Renal pelvis (tissue), 4 donors: ENCODE measurements around the gene ZNRF3. TPM values are rescaled to one million over a fixed set of nuclear protein-coding genes. Genes with fewer than 3 reads are reported as not detected.
"Not testable (repeated sequence)": the region's sequence is repeated elsewhere in the genome, so short reads cannot be mapped to it uniquely, and the experiment has no call there.

Experiments
- DNase-seq: peaks from one replicate; pipeline ENCODE4 v3.0.0-alpha.2; 2013
- polyA plus RNA-seq, 3 donors: library from polyadenylated mRNA; unstranded; fragments of 120-200 nt; gene quantifications; one replicate each; pipeline ENCODE4 v1.2.1, GENCODE V29; 2013; ENCODE audit not compliant: insufficient read length in 3 of 3

Gene ZNRF3
- polyA plus RNA-seq, 3 donors = 28.2 to 32.2 (median 31.5) TPM

DNA sequence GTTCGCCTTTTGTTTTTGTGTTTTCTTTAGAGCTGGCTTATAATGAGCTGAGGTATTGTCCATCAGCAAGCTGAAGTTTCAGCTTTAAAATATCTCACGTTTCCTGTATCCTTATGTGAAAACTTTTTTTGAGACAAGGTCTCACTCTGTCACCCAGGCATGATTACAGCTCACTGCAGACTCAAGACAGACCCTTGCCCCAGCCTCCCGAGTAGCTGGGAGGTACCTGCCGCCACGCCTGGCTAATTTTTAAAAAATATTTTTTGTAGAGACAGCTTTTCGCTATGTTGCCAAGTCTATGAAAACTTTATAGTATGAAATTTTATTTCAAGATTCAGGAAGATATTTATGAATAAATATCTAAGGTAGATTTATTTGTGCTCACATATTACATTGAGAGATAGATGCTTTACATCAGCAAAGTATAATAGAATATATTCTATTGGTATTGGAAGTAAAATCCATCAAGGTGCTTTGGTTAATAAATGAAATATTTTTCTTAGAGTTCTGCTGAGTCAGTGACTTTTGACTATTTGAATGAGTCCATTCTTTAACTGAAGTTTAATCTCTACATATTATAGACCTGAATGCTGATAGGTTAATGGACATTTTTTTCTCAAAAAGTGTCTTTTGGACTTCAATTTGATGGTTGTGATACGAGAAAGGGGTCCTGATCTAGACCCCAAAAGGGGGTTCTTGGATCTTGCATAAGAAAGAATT, 199.6 kb downstream of the ZNRF3 start:
- DNase-seq = no peak

DNA sequence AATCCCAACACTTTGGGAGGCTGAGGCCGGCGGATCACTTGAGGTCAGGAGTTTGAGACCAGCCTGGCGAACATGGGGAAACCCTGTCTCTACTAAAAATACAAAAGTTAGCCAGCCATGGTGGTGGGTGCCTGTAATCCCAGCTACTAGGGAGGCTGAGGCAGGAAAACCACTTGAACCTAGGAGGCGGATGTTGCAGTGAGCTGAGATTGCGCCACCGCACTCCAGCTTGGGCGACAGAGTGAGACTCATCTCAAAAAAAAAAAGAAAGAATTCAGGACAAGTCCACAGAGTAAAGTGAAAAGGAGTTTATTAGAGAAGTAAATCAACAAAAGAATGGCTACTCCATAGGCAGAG, 200.2 kb downstream of the ZNRF3 start:
- DNase-seq = not testable (repeated sequence)

DNA sequence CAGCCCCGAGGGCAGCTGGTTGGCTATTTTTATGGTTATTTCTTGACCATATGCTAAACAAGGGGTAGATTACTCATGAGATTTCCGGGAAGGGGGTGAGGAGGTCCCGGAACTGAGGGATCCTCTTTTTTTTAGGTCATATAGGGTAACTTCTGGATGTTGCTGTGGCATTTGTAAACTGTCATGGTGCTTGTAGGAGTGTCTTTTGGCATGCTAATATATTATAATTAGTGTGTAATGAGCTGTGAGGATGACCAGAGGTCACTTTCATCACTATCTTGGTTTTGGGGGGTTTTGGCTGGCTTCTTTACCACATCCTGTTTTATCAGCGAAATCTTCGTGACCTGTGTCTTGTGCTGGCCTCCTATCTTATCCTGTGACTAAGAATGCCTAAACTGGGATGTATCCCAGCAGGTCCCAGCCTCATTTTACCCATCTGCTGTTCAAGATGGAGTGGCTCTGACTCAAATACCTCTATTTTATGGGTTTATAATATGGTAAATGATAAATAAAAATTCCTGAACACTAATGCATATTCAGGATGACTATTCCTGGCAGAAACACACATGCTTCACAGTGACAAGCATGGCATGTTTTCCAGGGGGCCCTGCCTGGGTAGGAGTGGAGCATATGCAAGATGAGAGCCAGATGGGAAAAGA, 200.7 kb downstream of the ZNRF3 start:
- no peak for DNase-seq

DNA sequence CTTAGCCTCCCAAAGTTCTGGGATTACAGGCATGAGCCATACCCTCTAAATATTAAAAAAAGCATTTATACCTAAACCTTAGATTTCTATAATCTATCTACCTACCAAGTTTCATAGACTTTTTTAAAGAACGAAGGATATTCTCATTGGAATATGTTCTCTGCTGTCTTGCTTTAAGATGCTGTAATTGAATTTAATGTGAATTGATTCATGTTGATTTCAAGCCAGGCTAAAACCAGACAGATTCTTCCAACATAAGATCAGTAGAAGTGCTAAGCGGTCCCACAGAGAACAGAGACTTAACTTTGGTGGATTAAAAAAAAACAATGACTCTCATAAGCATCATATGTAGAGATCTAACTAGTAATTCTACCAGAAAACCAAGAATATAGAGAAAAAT, 203.6 kb downstream of the ZNRF3 start:
- no peak for DNase-seq

DNA sequence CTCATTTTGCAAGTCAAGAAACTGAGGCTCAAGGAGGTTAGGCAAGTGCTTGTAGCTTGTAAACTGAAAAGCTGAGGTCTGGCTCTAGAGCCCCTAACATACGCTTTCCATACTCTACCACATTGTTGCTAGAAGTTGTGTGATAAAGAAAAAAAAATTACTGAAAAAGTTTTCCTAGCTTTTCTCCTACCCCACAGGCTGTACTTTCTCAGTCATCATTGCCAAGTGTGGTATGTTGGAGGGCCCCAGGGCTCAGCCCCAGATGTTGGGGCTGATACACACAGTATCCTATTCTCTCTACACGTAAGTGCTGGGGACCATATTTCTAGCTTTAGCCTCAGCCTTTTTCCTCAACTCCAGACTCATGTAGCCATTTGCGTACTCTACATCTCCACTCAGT, 205.4 kb downstream of the ZNRF3 start:
- no peak for DNase-seq

DNA sequence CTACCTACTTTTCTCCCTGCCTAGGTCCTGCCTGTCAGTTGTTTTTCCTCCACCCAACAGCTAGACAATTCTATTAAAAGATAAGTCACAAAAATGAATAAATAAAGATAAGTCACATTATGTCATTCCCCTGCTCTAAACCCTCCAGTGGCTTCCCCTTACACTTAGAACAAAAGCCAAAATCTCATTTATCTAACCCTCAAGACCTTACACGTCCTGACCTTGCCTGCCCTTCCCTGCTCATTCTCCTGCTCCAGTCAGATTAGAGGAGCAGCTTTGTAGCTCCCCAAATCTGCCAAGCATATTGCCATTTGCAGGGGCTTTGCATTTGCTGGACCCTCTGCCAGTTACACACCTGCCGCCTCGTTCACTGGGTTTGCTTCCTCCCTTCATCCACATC, 206.1 kb downstream of the ZNRF3 start:
- DNase-seq = no peak

DNA sequence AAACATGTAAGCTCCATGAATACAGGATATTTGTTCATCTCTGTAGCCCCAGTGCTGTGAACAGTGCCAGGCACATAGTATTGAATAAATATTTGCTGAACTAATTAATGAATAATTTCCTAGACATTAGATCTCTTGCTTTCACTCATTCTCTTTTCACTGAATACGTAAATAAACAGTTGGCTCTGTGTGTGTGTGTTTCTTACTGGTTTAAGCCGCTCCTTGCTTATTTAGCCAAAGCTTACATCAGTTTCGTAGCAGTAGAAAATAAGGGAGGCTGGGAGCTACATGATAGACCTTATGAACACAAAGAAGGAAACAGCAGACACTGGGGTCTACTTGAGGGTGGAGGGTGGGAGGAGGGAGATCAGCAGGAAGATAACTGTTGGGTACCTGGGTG, 206.7 kb downstream of the ZNRF3 start:
- no peak for DNase-seq

DNA sequence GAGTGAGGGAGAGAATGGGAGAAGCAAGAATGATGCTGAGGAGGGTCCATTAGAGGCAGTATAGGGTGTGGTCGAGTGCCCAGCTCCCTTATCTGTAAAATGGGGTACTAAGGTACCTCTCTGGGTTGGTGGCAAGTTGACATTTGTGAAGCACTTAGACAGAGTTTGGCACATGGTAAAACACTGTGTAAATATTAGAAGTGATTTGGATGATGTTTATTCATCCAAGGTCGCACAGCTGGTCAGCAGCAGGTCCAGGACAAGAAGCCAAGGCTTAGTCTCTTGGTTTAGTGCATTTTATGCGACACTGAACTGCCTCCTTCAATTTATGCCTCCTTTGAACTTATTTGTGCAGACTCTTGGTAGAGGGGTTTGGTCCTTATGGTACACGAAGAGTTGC, 208.9 kb downstream of the ZNRF3 start:
- no peak for DNase-seq

DNA sequence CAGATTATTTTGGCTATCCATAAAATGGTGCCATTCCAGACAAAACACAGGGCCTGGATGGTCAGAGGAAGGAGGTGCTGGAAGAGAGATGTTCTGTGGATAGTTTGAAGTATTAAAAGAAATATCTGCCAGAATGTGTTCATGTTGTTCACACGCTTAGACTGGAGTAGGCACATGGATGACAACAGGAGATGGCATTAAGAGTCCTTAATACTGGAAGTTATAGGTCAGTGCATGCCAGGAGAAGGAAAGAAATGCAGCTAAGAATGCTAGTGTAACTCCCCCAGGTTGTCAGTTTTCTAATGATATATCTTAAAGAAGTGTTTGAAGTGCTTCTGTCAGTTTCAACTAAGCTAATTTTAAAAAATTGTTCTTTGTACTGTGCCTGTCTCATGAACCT, 209.7 kb downstream of the ZNRF3 start:
- no peak for DNase-seq

DNA sequence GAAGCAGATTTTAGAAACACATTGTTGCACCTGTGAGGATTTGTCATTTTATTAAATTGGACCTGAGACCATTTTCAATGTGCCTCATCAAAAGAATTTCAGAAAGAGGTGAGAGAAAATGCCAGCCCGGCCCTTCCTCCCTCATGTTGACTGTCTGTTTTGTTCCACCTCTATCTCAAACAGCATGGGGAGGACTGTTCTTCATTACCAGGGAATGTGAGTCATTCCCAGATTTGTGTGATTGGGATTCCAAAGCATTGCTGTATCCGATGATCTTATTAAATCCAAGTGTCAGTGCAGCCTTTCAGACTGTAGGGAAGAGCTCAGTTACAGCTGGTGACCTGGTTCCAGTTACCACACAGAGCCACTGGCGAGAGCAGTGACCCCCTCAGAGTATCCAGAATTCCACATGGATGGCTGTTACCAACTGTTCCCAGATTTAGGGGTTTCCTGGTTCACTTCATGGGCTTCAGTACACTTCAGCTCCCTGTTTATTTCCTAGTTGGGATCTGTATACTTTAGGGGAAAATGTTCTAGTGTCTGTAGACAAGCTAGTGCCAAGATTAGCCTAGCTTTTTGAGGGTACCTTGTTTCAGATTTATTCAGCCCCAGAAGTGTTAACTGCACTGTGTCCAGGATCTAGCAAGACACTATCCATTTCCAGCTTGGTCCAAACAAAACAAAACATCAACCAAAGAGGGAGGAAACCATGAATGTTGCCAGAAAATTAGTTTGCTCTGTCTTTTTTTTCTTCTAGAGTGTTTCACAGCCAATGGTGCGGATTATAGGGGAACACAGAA, 210.3 kb downstream of the ZNRF3 start:
- peak; percentile 65 for DNase-seq

DNA sequence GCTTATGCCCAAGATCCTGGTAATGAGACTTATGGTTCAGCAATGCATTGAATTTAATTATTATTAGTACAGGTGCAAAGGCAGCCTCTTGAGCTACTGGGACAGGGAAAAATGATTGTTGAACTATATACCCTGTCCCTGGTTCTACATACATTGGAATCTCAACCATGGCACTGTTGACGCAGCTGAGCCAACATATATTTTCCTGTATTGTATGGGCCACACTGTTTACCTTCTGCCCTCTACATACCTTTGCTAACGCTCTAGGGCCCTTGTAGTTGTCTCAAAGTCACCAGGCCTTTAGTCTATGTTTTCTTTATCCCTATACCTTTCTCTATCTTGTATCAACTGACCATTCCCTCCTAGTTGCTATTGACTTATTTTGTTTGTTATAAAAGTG, 212.1 kb downstream of the ZNRF3 start:
- DNase-seq = no peak

DNA sequence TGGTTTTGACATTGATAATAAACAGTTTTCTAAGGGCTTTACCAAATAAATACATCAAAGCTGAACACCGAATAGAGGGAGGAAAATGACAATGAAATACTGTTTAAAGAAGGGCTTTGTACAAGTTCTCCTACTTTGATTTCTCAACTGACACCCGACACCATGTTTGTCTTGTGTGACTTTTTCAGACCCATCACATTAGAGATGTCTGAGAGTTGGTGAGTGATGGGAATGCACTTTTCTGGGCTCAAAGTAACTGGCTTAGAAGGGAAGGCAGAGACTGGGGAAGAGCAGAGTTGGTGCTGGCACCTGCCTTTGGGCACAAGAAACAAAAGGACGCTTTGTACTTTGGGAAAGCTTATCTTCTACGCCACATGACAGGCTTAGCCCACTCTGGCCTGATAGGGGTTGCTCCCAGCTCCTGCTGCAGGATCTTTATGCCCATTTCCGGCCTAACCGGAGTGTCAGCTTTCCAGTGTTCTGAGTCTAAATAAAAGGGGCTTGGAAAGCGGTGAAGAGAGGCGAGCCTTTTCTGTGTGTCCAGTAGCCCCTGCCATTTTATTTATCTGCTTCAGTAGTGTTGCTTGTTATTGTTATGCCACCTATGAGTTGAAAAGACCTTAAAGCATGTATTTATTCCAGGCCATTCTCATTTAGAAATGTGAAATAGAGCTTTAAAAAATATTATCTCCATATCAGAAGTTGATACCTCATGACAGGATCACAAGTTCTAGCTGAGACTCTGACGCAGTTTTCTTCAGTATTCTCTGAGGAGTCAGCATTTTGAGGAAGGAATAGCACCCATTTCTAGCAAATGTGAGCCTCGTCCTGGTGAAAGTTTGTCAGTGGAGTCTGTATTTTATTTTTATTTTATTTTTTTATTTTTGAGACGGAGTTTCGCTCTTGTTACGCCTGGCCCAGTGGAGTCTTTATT, 213.6 kb downstream of the ZNRF3 start:
- peak; percentile 72 for DNase-seq

DNA sequence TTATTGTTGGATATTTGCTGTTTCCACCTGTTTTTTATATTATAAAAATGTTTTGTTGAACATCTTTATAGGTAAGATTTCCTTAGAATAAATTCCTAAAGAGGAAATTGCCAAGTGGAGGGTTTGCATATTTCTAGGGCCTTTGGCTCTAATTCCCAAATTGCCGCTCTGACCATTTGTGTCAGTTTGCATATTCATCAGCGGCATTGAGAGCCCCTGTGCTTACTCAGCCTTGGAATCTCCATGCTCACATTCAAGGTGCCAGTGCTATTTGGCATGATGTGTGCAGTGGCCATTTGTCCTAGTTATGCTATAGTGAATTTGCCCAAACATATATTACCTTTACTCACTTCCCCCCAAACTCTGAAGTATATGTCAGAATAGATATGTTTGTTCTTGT, 214.9 kb downstream of the ZNRF3 start:
- DNase-seq = no peak

DNA sequence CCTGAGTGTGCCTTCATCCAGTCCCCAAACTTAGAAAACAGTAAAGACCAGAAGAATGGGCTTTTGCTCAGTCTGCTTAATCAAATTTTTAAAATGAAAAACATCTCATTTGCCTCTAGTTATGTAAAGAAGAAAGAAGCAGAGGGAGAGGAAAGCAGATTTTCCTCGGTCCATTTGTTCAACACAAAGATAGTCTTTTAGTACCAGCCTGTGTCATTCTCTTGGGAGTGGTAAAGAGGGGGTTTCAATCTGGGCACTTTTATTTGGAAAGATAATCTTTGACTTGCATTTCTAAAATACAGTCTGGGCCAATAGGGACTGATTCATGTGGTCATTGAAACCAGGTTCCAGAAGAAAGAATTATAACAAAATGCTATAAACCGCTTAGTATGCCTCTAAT, 218.9 kb downstream of the ZNRF3 start:
- no peak for DNase-seq

DNA sequence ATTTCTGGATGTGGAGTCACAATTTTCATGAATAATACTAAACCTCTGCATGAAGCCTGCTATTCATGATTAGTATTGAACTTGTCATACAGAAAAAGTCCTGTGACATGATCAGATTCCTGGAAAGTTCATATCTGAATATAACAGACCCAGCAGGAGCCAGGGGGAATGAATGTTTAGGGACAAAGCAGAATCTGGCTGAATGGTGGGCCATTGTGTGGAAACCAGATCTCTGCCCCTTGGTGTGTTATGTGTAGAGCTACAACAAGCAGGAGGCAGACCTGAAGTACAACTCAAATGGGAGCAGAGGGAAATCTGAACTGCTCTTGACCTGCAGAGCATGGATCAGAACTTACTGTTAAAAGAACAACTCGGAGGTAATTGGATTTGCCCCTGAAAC, 219.7 kb downstream of the ZNRF3 start:
- DNase-seq = no peak

DNA sequence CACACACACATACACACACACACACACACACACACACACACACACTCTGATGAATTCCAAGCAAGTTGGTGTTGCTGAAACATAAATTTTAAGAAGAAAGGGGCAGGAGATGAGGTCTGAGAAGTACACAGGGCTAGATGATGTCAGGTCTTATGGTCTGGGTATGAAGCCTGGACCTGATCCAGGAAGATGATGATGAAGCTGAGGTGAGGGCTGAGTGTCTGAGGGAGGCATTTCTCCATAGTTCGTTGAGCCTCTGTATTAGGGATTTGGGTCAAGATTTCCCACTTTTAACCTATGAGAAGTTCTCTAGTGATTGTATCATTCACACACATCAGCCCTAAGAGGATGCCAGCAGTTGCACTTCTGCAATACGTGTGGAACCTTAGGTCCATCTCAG, 222.1 kb downstream of the ZNRF3 start:
- DNase-seq = no peak

DNA sequence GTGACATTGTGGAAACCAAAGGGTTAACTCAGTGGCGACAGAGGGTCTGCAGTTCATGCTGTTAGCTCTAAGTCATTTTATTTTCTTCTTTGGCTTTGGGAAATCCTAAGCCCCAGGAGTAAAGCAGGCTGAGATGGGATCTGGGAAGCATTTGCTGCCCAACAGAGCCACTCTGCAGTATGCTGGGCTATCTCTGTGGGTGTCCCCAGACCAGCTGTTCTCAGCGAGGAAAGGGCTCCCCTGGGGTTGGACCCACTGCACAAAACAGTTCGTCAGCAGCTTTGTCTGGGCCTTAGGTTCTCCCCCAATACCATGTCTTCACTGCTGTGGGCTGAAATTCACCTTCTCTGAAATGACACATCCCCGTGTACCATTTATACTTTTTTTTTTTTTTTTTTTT, 223.5 kb downstream of the ZNRF3 start:
- no peak for DNase-seq

Other genes starting within 250 kb of the ZNRF3 start
- 10 to 100 TPM; 31.4 to 47.3 (median 36.4) TPM for gene TTC28, start 203.7 kb upstream of the ZNRF3 start, polyA plus RNA-seq
- gene CHEK2, start 141.8 kb upstream of the ZNRF3 start, polyA plus RNA-seq = 10 to 100 TPM; 14.8 to 19.5 (median 17.5) TPM
- gene HSCB, start 141.5 kb upstream of the ZNRF3 start, polyA plus RNA-seq = 10 to 100 TPM; 18.0 to 22.5 (median 21.9) TPM
- gene CCDC117, start 110.9 kb upstream of the ZNRF3 start, polyA plus RNA-seq = 10 to 100 TPM; 34.2 to 42.4 (median 35.5) TPM
- gene XBP1, start 83.0 kb upstream of the ZNRF3 start, polyA plus RNA-seq = 100 to 1,000 TPM; 136 to 156 (median 150) TPM
- gene C22orf31, start 178.3 kb downstream of the ZNRF3 start, polyA plus RNA-seq = 1 to 10 TPM in 2 of 3 donors, under 1 TPM in 1; 0.76 to 1.7 (median 1.5) TPM
- 10 to 100 TPM; 21.5 to 24.9 (median 22.6) TPM for gene KREMEN1, start 189.5 kb downstream of the ZNRF3 start, polyA plus RNA-seq